CD14-positive monocyte (primary cell): ENCODE measurements around the gene COX10. TPM values are rescaled to one million over a fixed set of nuclear protein-coding genes. Genes with fewer than 3 reads are reported as not detected.
"Not testable (repeated sequence)": the region's sequence is repeated elsewhere in the genome, so short reads cannot be mapped to it uniquely, and the experiment has no call there.

Experiments used
- DNase-seq, 3 donors: peaks; one replicate each; pipeline ENCODE4 v3.0.0-alpha.2; 2011 to 2022
- H2AFZ ChIP-seq: 2 replicates; pipeline ENCODE4 v1.6.0; 2012; ENCODE audit warnings: mild to moderate bottlenecking, low read depth, low read length, inconsistent platforms; ENCODE audit not compliant: insufficient read depth, poor library complexity, severe bottlenecking
- H3K27ac ChIP-seq, 2 donors: 1 replicate in 1 of 2; 2 replicates in 1 of 2; pipeline ENCODE4 v1.5.1; 2012 to 2013; ENCODE audit warnings: low read length in 2 of 2, control low read depth in 1 of 2, inconsistent platforms in 1 of 2, low read depth in 1 of 2, mild to moderate bottlenecking in 1 of 2
- H3K27me3 ChIP-seq, 2 donors: one replicate each; pipeline versions ENCODE4 v1.6.0 to v1.6.1; 2011 to 2013; ENCODE audit warnings: low read length in 2 of 2; ENCODE audit not compliant: control insufficient read depth in 2 of 2, insufficient read depth in 2 of 2
- H3K36me3 ChIP-seq, 2 donors: replicated peaks in 1 of 2; 1 replicate in 1 of 2; 2 replicates in 1 of 2; pipeline versions ENCODE4 v1.5.1 to v1.6.1; 2012 to 2013; ENCODE audit warnings: low read length in 2 of 2, control low read depth in 1 of 2, inconsistent platforms in 1 of 2, mild to moderate bottlenecking in 1 of 2; ENCODE audit not compliant: insufficient read depth in 2 of 2, control insufficient read depth in 1 of 2
- H3K4me1 ChIP-seq, 2 donors: 1 replicate in 1 of 2; 2 replicates in 1 of 2; pipeline versions ENCODE4 v1.5.1 to v1.6.1; 2012 to 2013; ENCODE audit warnings: low read length in 2 of 2, control low read depth in 1 of 2, inconsistent platforms in 1 of 2, mild to moderate bottlenecking in 1 of 2, moderate library complexity in 1 of 2; ENCODE audit not compliant: insufficient read depth in 2 of 2, control insufficient read depth in 1 of 2
- H3K4me2 ChIP-seq: replicated peaks from 2 replicates; pipeline ENCODE3; 2012; ENCODE audit warnings: low read length, moderate library complexity, mild to moderate bottlenecking; ENCODE audit not compliant: poor library complexity, severe bottlenecking; ENCODE audit errors: extremely low read depth
- H3K4me3 ChIP-seq, 3 experiments: fragments of 200-600 bp in 1 of 3; sonication (generic) in 1 of 3; replicated peaks in 1 of 3; 1 replicate in 2 of 3; 2 replicates in 1 of 3; pipeline ENCODE4 v1.5.1; 2011 to 2013; ENCODE audit warnings: low read length in 3 of 3, mild to moderate bottlenecking in 3 of 3, control low read depth in 2 of 3, low read depth in 2 of 3, inconsistent platforms in 1 of 3, moderate library complexity in 1 of 3
- H3K79me2 ChIP-seq: 2 replicates; pipeline ENCODE4 v1.6.0; 2012; ENCODE audit warnings: mild to moderate bottlenecking, control low read depth, inconsistent platforms, low read length, moderate library complexity; ENCODE audit not compliant: insufficient read depth
- H3K9ac ChIP-seq: 2 replicates; pipeline ENCODE4 v1.6.0; 2017; ENCODE audit warnings: low read length, mild to moderate bottlenecking; ENCODE audit not compliant: insufficient read depth, poor library complexity, severe bottlenecking
- H3K9me3 ChIP-seq, 2 donors: replicated peaks in 1 of 2; 1 replicate in 1 of 2; 2 replicates in 1 of 2; pipeline versions ENCODE4 v1.5.1 to v1.6.1; 2012 to 2013; ENCODE audit warnings: low read length in 2 of 2, control low read depth in 1 of 2; ENCODE audit not compliant: control insufficient read depth in 1 of 2, insufficient read depth in 1 of 2
- H4K20me1 ChIP-seq: 2 replicates; pipeline ENCODE4 v1.6.0; 2012; ENCODE audit warnings: mild to moderate bottlenecking, low read length, control low read depth, moderate library complexity; ENCODE audit not compliant: insufficient read depth
- H3K27ac Mint-ChIP-seq, 7 donors: one replicate each; pipeline ENCODE4 v1.8.0; 2020; ENCODE audit warnings: mild to moderate bottlenecking in 7 of 7, mixed read lengths in 7 of 7, moderate library complexity in 6 of 7, inconsistent platforms in 2 of 7
- H3K27me3 Mint-ChIP-seq, 3 donors: one replicate each; pipeline ENCODE4 v1.8.0; 2021 to 2022; ENCODE audit warnings: low read depth in 3 of 3, mild to moderate bottlenecking in 3 of 3, mixed read lengths in 3 of 3, moderate library complexity in 3 of 3, inconsistent platforms in 1 of 3
- H3K36me3 Mint-ChIP-seq, 2 donors: one replicate each; pipeline ENCODE4 v1.8.0; 2020; ENCODE audit warnings: mixed read lengths in 2 of 2, inconsistent platforms in 1 of 2, mild to moderate bottlenecking in 1 of 2
- H3K4me1 Mint-ChIP-seq: one replicate; pipeline ENCODE4 v1.8.0; 2020; ENCODE audit warnings: mild to moderate bottlenecking, mixed read lengths
- H3K4me3 Mint-ChIP-seq, 2 donors: one replicate each; pipeline ENCODE4 v1.8.0; 2020; ENCODE audit warnings: mild to moderate bottlenecking in 2 of 2, mixed read lengths in 2 of 2, moderate library complexity in 1 of 2
- H3K9me3 Mint-ChIP-seq, 7 donors: one replicate each; pipeline ENCODE4 v1.8.0; 2020 to 2022; ENCODE audit warnings: mixed read lengths in 7 of 7, mild to moderate bottlenecking in 6 of 7, moderate library complexity in 6 of 7, inconsistent platforms in 2 of 7
- WGBS: methylation state at CpG from one replicate; pipeline ENCODE4 v1.1.5; 2013; ENCODE audit warnings: missing lambda C conversion rate; ENCODE audit not compliant: insufficient coverage; 5-methylcytosine and 5-hydroxymethylcytosine counted together
- intact Hi-C, 2 donors: fragments of 100-400 bp; cut with micrococcal nuclease; formaldehyde crosslinking; loops; one replicate each; pipeline versions ENCODE4 v1.15.0 to v1.15.1; 2023
- polyA plus RNA-seq, 3 donors: library from polyadenylated mRNA; depleted of rRNA in 1 of 3; unstranded in 2 of 3; stranded (reverse) in 1 of 3; fragments of 300-500 nt in 2 of 3; fragments of >200 nt in 1 of 3; fragmentation: Illumina TruSeq in 2 of 3; gene quantifications; 1 replicate in 2 of 3; 2 replicates in 1 of 3; pipeline ENCODE4 v1.2.3, GENCODE V29; 2012 to 2021
- TF ChIP-seq, protein P1 (sequence below): fragments of 200-600 bp; IDR thresholded peaks from one replicate; pipeline ENCODE4 v1.8.0; 2022; ENCODE audit warnings: antibody characterized with exemption, mild to moderate bottlenecking

Gene COX10
- polyA plus RNA-seq, 3 donors: 8.2 to 15.2 (median 11.3) TPM

DNA sequence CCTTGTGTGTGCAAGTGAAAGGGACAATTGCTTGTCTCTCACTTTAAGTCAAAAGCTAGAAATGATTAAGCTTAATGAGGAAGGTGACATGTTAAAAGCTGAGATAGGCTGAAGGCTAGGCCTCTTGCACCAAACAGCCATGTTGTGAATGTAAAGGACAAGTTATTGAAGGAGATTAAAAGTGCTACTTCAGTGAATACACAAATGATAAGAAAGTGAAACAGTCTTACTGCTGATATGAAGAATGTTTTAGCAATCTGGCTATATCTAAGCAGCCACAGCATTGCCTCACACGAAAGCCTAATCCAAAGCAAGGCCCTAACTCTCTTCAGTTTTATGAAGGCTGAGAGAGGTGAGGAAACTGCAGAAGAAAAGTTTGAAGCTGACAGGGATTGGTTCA lies 96.3 kb downstream of the COX10 start:
- H3K27me3 Mint-ChIP-seq: peaks cover 0 to 2% (median 0%) of the 10 kb centered on the region in 3 donors
- Histone ChIP-seq H3K4me1 (no peaks in the 10 kb centered on the region), H3K4me2 (no peak overlapping the region), H3K27me3 (no peaks in the 10 kb centered on the region), H3K9ac (no peak overlapping the region), H2AFZ (no peak overlapping the region), H3K27ac (no peak overlapping the region), H3K4me3 (no peak overlapping the region), H3K9me3 (peaks cover 16 to 18% of the 10 kb centered on the region in 2 donors), H4K20me1 (no peaks in the 10 kb centered on the region), H3K36me3 (peaks cover 0 to 12% of the 10 kb centered on the region in 2 donors), H3K79me2 (no peaks in the 10 kb centered on the region)
- no CpG with 5 or more reads among the region's 1 CpG for WGBS
- no peak overlapping the region for H3K4me3 Mint-ChIP-seq
- TF ChIP-seq, protein P1, sequence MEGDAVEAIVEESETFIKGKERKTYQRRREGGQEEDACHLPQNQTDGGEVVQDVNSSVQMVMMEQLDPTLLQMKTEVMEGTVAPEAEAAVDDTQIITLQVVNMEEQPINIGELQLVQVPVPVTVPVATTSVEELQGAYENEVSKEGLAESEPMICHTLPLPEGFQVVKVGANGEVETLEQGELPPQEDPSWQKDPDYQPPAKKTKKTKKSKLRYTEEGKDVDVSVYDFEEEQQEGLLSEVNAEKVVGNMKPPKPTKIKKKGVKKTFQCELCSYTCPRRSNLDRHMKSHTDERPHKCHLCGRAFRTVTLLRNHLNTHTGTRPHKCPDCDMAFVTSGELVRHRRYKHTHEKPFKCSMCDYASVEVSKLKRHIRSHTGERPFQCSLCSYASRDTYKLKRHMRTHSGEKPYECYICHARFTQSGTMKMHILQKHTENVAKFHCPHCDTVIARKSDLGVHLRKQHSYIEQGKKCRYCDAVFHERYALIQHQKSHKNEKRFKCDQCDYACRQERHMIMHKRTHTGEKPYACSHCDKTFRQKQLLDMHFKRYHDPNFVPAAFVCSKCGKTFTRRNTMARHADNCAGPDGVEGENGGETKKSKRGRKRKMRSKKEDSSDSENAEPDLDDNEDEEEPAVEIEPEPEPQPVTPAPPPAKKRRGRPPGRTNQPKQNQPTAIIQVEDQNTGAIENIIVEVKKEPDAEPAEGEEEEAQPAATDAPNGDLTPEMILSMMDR: no peak
- DNase-seq: no peak
- peaks cover 24 to 29% of the 10 kb centered on the region in 2 donors for H3K36me3 Mint-ChIP-seq
- H3K9me3 Mint-ChIP-seq: peaks cover 13 to 26% (median 21%) of the 10 kb centered on the region in 7 donors
- intact Hi-C loops: no loop called here
- H3K27ac Mint-ChIP-seq: peak overlapping the region in 1 of 7 donors; percentile 56
- H3K4me1 Mint-ChIP-seq: no peaks in the 10 kb centered on the region

DNA sequence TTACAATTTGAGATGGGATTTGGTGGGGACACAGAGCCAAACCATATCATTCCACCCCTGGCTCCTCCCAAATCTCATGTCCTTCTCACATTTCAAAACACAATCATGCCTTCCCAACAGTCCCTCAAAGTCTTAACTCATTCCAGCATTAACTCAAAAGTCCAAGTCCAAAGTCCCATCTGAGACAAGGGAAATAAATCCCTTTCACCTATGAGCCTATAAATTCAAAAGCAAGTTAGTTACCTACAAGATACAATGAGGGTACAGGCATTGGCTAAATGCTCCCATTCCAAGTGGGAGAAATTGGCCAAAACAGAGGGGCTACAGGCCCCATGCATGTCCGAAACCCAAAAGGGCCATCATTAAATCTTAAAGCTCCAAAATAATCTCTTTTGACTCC lies 98.5 kb downstream of the COX10 start:
- peaks cover 22 to 25% of the 10 kb centered on the region in 2 donors for H3K36me3 Mint-ChIP-seq
- H3K4me3 Mint-ChIP-seq, intact Hi-C loops, H3K4me3 ChIP-seq, H2AFZ ChIP-seq, DNase-seq, H3K4me2 ChIP-seq, H3K4me1 Mint-ChIP-seq, H3K27me3 ChIP-seq, H3K27ac ChIP-seq, H3K4me1 ChIP-seq, H3K9ac ChIP-seq, H4K20me1 ChIP-seq, H3K79me2 ChIP-seq, H3K27me3 Mint-ChIP-seq, H3K36me3 ChIP-seq: not testable (repeated sequence)
- 100% methylated on average over 1 of the region's 1 CpG for WGBS
- peaks cover 16 to 18% of the 10 kb centered on the region in 2 donors for H3K9me3 ChIP-seq
- H3K9me3 Mint-ChIP-seq: peaks cover 13 to 26% (median 21%) of the 10 kb centered on the region in 7 donors
- peak overlapping the region in 1 of 7 donors; percentile 21 for H3K27ac Mint-ChIP-seq
